ENCODE data around the gene HEXIM2. TPM values are rescaled to one million over a fixed set of nuclear protein-coding genes. Genes with fewer than 3 reads are reported as not detected.

HEXIM2 gene
- total and polyA plus RNA-seq, 2 of the 13 experiments (the other 11 are each of a cell fraction or from before 2014, with no cell fraction given): 27.1 to 32.4 TPM

DNA sequence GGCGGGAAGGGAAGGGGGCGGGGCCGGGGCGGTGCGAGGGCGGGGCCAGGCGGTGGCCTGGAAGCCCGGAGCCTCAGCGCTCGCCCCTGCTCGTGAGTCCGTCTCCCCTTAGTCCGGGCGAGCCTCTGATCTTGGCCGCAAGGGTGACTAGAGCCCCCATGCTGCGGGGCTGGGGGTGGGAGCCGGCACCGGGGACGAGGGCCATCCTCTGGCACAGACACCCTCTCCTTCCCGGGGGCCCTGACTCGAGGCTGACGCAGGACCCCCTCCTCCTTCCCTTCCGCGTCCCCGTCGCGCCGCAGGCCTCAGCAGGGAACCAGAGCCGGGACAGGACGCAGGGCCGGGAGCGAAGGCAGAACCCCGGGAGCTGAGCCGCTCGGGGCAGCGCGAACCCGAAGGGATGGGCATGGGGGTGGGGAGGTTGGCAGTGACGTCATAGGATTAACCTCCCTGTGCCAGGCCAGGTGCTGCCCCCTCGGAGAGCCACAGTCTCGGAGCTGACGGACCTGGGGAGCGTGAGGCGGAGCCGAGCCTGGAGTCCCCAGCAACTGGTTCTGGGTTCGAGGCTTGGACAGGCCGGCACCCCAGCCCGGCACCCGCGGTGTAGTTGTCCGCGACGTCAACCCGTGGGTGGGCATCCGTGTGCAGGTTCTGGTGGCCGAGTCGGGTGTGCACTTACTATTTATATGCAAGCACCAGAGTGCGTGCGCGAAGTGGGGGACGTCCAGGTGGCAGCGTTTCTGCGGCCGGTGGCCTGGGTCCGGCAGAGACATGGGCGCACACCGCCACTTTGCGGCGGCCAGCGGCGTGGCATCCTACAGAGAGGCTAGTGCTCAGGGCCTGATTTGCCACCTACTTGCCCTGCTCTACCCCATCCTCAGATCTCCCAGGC, 28.9 kb upstream of the HEXIM2 start (continued):
- peak; percentile 95; the same call in 1 of the 2 replicates for TF ChIP-seq ZNF234 (CRISPR knock-in tag; conservative IDR thresholded peaks at IDR 0.05)
- TF ChIP-seq PRPF4 (IDR thresholded peaks at IDR 0.05; ENCODE audit: low read depth, low read length, poor library complexity, severe bottlenecking): no peak
- TF ChIP-seq MTF1 (CRISPR knock-in tag; IDR thresholded peaks at IDR 0.05): no peak
- TF ChIP-seq, protein P1, sequence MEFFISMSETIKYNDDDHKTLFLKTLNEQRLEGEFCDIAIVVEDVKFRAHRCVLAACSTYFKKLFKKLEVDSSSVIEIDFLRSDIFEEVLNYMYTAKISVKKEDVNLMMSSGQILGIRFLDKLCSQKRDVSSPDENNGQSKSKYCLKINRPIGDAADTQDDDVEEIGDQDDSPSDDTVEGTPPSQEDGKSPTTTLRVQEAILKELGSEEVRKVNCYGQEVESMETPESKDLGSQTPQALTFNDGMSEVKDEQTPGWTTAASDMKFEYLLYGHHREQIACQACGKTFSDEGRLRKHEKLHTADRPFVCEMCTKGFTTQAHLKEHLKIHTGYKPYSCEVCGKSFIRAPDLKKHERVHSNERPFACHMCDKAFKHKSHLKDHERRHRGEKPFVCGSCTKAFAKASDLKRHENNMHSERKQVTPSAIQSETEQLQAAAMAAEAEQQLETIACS (CRISPR knock-in tag; IDR thresholded peaks at IDR 0.05): peak; percentile 61
- peak; percentile 50; the same call in 1 of the 2 replicates for TF ChIP-seq MEIS2 (CRISPR knock-in tag; IDR thresholded peaks at IDR 0.05)
- TF ChIP-seq NFRKB (IDR thresholded peaks at IDR 0.05): no peak
- TF ChIP-seq ZNF615 (CRISPR knock-in tag; IDR thresholded peaks at IDR 0.05; ENCODE audit: borderline replicate concordance): no peak
- peak; percentile 90; the same call in 1 of the 2 replicates for TF ChIP-seq ZNF510 (CRISPR knock-in tag; IDR thresholded peaks at IDR 0.05; ENCODE audit: low read depth)
- TF ChIP-seq CAMTA2 (CRISPR knock-in tag; IDR thresholded peaks at IDR 0.05; ENCODE audit: borderline replicate concordance): no peak
- TF ChIP-seq ZNF768 (CRISPR knock-in tag; IDR thresholded peaks at IDR 0.05): peak; percentile 63; the same call in 1 of the 2 replicates
- no peak for TF ChIP-seq MIER2 (CRISPR knock-in tag; IDR thresholded peaks at IDR 0.05)
- TF ChIP-seq, protein P2, sequence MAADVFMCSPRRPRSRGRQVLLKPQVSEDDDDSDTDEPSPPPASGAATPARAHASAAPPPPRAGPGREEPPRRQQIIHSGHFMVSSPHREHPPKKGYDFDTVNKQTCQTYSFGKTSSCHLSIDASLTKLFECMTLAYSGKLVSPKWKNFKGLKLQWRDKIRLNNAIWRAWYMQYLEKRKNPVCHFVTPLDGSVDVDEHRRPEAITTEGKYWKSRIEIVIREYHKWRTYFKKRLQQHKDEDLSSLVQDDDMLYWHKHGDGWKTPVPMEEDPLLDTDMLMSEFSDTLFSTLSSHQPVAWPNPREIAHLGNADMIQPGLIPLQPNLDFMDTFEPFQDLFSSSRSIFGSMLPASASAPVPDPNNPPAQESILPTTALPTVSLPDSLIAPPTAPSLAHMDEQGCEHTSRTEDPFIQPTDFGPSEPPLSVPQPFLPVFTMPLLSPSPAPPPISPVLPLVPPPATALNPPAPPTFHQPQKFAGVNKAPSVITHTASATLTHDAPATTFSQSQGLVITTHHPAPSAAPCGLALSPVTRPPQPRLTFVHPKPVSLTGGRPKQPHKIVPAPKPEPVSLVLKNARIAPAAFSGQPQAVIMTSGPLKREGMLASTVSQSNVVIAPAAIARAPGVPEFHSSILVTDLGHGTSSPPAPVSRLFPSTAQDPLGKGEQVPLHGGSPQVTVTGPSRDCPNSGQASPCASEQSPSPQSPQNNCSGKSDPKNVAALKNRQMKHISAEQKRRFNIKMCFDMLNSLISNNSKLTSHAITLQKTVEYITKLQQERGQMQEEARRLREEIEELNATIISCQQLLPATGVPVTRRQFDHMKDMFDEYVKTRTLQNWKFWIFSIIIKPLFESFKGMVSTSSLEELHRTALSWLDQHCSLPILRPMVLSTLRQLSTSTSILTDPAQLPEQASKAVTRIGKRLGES (CRISPR knock-in tag; IDR thresholded peaks at IDR 0.05; ENCODE audit: borderline replicate concordance): no peak
- no peak for TF ChIP-seq ZBTB1 (CRISPR knock-in tag; IDR thresholded peaks at IDR 0.05; ENCODE audit: borderline replicate concordance)
- TF ChIP-seq RAD51 (IDR thresholded peaks at IDR 0.05; ENCODE audit: borderline replicate concordance): no peak
- TF ChIP-seq, protein P3, sequence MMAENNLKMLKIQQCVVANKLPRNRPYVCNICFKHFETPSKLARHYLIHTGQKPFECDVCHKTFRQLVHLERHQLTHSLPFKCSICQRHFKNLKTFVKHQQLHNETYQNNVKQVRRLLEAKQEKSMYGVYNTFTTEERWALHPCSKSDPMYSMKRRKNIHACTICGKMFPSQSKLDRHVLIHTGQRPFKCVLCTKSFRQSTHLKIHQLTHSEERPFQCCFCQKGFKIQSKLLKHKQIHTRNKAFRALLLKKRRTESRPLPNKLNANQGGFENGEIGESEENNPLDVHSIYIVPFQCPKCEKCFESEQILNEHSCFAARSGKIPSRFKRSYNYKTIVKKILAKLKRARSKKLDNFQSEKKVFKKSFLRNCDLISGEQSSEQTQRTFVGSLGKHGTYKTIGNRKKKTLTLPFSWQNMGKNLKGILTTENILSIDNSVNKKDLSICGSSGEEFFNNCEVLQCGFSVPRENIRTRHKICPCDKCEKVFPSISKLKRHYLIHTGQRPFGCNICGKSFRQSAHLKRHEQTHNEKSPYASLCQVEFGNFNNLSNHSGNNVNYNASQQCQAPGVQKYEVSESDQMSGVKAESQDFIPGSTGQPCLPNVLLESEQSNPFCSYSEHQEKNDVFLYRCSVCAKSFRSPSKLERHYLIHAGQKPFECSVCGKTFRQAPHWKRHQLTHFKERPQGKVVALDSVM (CRISPR knock-in tag; IDR thresholded peaks at IDR 0.05): 0 out of 2 replicates have a peak, but pooled peaks have one; percentile 9
- no peak for TF ChIP-seq ZNF431 (CRISPR knock-in tag; IDR thresholded peaks at IDR 0.05; ENCODE audit: borderline replicate concordance, low read depth)
- TF ChIP-seq MED8 (CRISPR knock-in tag; IDR thresholded peaks at IDR 0.05; ENCODE audit: insufficient replicate concordance): no peak
- TF ChIP-seq CEBPB (IDR thresholded peaks at IDR 0.05; ENCODE audit: borderline replicate concordance, low read depth, low read length): no peak
- peak; percentile 78; the same call in 1 of the 2 replicates for TF ChIP-seq ZNF605 (CRISPR knock-in tag; IDR thresholded peaks at IDR 0.05)
- TF ChIP-seq, protein P4, sequence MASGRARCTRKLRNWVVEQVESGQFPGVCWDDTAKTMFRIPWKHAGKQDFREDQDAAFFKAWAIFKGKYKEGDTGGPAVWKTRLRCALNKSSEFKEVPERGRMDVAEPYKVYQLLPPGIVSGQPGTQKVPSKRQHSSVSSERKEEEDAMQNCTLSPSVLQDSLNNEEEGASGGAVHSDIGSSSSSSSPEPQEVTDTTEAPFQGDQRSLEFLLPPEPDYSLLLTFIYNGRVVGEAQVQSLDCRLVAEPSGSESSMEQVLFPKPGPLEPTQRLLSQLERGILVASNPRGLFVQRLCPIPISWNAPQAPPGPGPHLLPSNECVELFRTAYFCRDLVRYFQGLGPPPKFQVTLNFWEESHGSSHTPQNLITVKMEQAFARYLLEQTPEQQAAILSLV (CRISPR knock-in tag; IDR thresholded peaks at IDR 0.05; ENCODE audit: borderline replicate concordance): 0 out of 2 replicates have a peak, but pooled peaks have one; percentile 38
- peak; percentile 79; the same call in 1 of the 2 replicates for TF ChIP-seq ZNF329 (CRISPR knock-in tag; IDR thresholded peaks at IDR 0.05; ENCODE audit: low read depth)
- peak; percentile 70 for TF ChIP-seq AGO2 (optimal IDR thresholded peaks at IDR 0.05; ENCODE audit: low read depth, low read length)
